Smooth muscle cell of the brain vasculature (primary cell): ENCODE data around the gene THYN1.
A peak's percentile ranks its signal among the peaks of the same experiment; 100 is the strongest.

Source experiments
- DNase-seq: peaks from one replicate; pipeline ENCODE4 v3.0.0-alpha.2; 2012; ENCODE audit warnings: low read depth, low spot score

Gene THYN1

GRCh38 chr11:134248910-134249480 lies 4.2 kb downstream of the THYN1 start:
- no peak for DNase-seq

- DNase-seq = no peak
Measured at GRCh38 chr11:134246678-134247077, 6.5 kb downstream of the THYN1 start.

GRCh38 chr11:134246100-134246499 lies 7.1 kb downstream of the THYN1 start:
- DNase-seq = no peak

GRCh38 chr11:134245434-134245833 lies 7.7 kb downstream of the THYN1 start:
- no peak for DNase-seq

- DNase-seq = no peak
Measured at GRCh38 chr11:134244593-134244992, 8.6 kb downstream of the THYN1 start.

GRCh38 chr11:134243913-134244312 lies 9.2 kb downstream of the THYN1 start:
- DNase-seq = no peak

- no peak for DNase-seq
Measured at GRCh38 chr11:134242376-134242775, 10.8 kb downstream of the THYN1 start.

GRCh38 chr11:134240592-134240991 lies 12.6 kb downstream of the THYN1 start:
- no peak for DNase-seq

- no peak for DNase-seq
Measured at GRCh38 chr11:134238956-134239355, 14.2 kb downstream of the THYN1 start.

- DNase-seq = no peak
Measured at GRCh38 chr11:134237557-134237922, 15.6 kb downstream of the THYN1 start.

- DNase-seq = no peak
Measured at GRCh38 chr11:134236834-134237556, 16.2 kb downstream of the THYN1 start.

- no peak for DNase-seq
Measured at GRCh38 chr11:134235399-134235798, 17.8 kb downstream of the THYN1 start.

GRCh38 chr11:134233729-134234179 lies 19.4 kb downstream of the THYN1 start:
- DNase-seq = no peak

GRCh38 chr11:134231958-134232659 lies 21.0 kb downstream of the THYN1 start:
- DNase-seq = no peak

GRCh38 chr11:134230339-134230738 lies 22.8 kb downstream of the THYN1 start:
- DNase-seq = no peak

GRCh38 chr11:134229126-134229790 lies 23.9 kb downstream of the THYN1 start:
- no peak for DNase-seq

GRCh38 chr11:134228625-134229024 lies 24.5 kb downstream of the THYN1 start:
- no peak for DNase-seq

GRCh38 chr11:134226806-134227325 lies 26.3 kb downstream of the THYN1 start:
- DNase-seq = no peak

- no peak for DNase-seq
Measured at GRCh38 chr11:134224710-134225664, 28.2 kb downstream of the THYN1 start.

- peak; percentile 90 for DNase-seq
Measured at GRCh38 chr11:134223836-134224709, 29.1 kb downstream of the THYN1 start, which contains the start of the genes NCAPD3 and VPS26B. Gene NCAPD3, minus strand, starts transcription at chr11:134223967. Its CDS starts 41 bp downstream, at chr11:134223926. Gene VPS26B, plus strand, starts transcription at chr11:134224671. Its CDS starts 452 bp downstream, at chr11:134225123.
